Spleen (tissue), 7 donors: ENCODE results near the gene JSRP1.

Experiments used
- POLR2A ChIP-seq, 3 donors: fragments of 450-650 bp; IDR thresholded peaks; one replicate each; pipeline ENCODE4 v1.5.1; 2017; ENCODE audit warnings: antibody characterized with exemption in 3 of 3, mild to moderate bottlenecking in 1 of 3
- POLR2AphosphoS5 ChIP-seq, 3 donors: sonication (generic); formaldehyde crosslinking; IDR thresholded peaks; one replicate each; pipeline ENCODE4 v1.5.1; 2017; ENCODE audit warnings: antibody characterized with exemption in 3 of 3
- TF ChIP-seq, protein P1 (sequence below), 11 experiments: fragments of 200-600 bp in 7 of 11; fragments of 450-650 bp in 4 of 11; sonication (generic) in 4 of 11; IDR thresholded peaks in 8 of 11; conservative IDR thresholded peaks in 3 of 11; 1 replicate in 7 of 11; 2 replicates in 4 of 11; pipeline versions ENCODE4 v1.4.0 to v1.8.0; 2016 to 2021; ENCODE audit warnings: antibody characterized with exemption in 11 of 11, inconsistent platforms in 4 of 11, mild to moderate bottlenecking in 1 of 11
- donor health status: DM: no; HTN: no; CAD: no; lungs with moderate emphysema.
- donor health status: DM: no; HTN: no; CAD: no.
- donor health status: DM: no; HTN: no; CAD: no.

DNA sequence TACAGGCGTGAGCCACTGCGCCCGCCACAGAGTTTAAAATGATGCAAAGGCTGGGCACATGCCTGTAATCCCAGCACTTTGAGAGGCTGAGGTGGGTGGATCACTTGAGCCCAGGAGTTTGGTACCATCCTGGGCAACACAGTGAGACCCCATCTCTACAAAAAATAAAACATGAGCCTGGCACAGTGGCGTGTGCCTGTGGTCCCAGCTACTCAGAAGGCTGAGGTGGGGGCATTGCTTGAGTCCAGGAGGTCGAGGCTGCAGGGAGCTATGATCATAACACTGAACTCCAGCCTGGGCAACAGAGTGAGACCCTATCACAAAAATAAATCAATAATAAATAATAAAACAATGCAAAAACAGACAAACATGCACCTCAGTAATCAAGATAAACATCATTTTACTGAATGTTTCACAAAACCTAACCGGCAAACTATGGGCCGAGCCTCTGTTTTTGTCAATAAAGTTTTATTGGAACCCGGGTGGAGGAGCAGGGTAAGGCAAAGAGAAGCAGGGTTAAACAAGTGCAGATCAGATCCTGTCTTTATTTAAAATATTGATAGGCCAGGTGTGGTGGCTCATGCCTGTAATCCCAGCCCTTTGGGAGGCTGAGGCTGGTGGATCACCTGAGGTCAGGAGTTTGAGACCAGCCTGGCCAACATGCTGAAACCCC, 27.8 kb upstream of the JSRP1 start:
- TF ChIP-seq POLR2AphosphoS5 (IDR thresholded peaks at IDR 0.05), result no peak
- TF ChIP-seq, protein P1, sequence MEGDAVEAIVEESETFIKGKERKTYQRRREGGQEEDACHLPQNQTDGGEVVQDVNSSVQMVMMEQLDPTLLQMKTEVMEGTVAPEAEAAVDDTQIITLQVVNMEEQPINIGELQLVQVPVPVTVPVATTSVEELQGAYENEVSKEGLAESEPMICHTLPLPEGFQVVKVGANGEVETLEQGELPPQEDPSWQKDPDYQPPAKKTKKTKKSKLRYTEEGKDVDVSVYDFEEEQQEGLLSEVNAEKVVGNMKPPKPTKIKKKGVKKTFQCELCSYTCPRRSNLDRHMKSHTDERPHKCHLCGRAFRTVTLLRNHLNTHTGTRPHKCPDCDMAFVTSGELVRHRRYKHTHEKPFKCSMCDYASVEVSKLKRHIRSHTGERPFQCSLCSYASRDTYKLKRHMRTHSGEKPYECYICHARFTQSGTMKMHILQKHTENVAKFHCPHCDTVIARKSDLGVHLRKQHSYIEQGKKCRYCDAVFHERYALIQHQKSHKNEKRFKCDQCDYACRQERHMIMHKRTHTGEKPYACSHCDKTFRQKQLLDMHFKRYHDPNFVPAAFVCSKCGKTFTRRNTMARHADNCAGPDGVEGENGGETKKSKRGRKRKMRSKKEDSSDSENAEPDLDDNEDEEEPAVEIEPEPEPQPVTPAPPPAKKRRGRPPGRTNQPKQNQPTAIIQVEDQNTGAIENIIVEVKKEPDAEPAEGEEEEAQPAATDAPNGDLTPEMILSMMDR (IDR thresholded peaks at IDR 0.05 in 8 of 11, conservative IDR thresholded peaks at IDR 0.05 in 3 of 11), result no peak
- no peak for TF ChIP-seq POLR2A (IDR thresholded peaks at IDR 0.05)
